ENCODE results near the gene ELAC1. TPM values are rescaled to one million over a fixed set of nuclear protein-coding genes. Genes with fewer than 3 reads are reported as not detected.

ELAC1 gene
- polyA plus RNA-seq, 2 of the 4 experiments (the other 2 are of a cell fraction): 4.2 to 6.6 TPM

DNA sequence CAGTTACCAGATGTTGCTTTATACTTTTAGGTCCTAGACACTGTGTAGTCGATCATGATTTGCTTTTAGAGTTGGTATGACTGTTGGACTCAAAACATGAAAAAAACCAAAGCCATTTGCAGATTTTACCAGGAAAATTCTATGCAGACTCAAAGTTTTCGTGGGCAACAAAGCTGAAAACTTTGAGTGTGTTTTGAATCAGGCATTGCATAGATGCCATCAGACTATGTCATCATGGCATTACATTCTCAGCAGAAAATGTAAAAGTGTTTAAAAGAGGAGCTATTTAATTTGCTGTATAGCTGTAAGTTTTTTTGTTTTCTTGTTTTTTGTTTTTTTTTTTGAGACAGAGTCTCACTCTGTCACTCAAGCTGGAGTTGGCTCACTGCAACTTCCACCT is 43.5 kb upstream of the ELAC1 start:
- Histone ChIP-seq H3K4me2 (no peak overlapping the region), H3K27ac (no peak overlapping the region), H3K4me3 (no peak overlapping the region), H3K4me1 (no peaks in the 10 kb centered on the region), H3K9me3 (no peaks in the 10 kb centered on the region)
- POLR2A ChIA-PET: no interaction called here
- ATAC-seq (no peak), FAIRE-seq (no peak), DNase-seq (ENCODE audit: low read depth in 1 of 2, low spot score in 1 of 2) (no peak)
- CTCF ChIA-PET: no interaction called here
- 90% methylated on average over 2 of the region's 2 CpGs for WGBS (ENCODE audit: missing lambda C conversion rate)
- TF ChIP-seq EHF (CRISPR knock-in tag; IDR thresholded peaks at IDR 0.05): no peak
- TF ChIP-seq JUN (IDR thresholded peaks at IDR 0.05): no peak
- TF ChIP-seq, protein P1, sequence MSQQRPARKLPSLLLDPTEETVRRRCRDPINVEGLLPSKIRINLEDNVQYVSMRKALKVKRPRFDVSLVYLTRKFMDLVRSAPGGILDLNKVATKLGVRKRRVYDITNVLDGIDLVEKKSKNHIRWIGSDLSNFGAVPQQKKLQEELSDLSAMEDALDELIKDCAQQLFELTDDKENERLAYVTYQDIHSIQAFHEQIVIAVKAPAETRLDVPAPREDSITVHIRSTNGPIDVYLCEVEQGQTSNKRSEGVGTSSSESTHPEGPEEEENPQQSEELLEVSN (IDR thresholded peaks at IDR 0.05; ENCODE audit: borderline replicate concordance, low read depth): no peak
- no peak for TF ChIP-seq CHD2 (IDR thresholded peaks at IDR 0.05; ENCODE audit: low read length, partially characterized antibody)
- TF ChIP-seq, protein P2, sequence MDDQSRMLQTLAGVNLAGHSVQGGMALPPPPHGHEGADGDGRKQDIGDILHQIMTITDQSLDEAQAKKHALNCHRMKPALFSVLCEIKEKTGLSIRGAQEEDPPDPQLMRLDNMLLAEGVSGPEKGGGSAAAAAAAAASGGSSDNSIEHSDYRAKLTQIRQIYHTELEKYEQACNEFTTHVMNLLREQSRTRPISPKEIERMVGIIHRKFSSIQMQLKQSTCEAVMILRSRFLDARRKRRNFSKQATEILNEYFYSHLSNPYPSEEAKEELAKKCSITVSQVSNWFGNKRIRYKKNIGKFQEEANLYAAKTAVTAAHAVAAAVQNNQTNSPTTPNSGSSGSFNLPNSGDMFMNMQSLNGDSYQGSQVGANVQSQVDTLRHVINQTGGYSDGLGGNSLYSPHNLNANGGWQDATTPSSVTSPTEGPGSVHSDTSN (IDR thresholded peaks at IDR 0.05): no peak
- TF ChIP-seq, protein P3, sequence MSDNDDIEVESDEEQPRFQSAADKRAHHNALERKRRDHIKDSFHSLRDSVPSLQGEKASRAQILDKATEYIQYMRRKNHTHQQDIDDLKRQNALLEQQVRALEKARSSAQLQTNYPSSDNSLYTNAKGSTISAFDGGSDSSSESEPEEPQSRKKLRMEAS (IDR thresholded peaks at IDR 0.05): no peak
- no peak for TF ChIP-seq CBX2 (IDR thresholded peaks at IDR 0.05; ENCODE audit: borderline replicate concordance, low read depth)
- no peak for TF ChIP-seq CEBPB (IDR thresholded peaks at IDR 0.05)
- TF ChIP-seq, protein P4, sequence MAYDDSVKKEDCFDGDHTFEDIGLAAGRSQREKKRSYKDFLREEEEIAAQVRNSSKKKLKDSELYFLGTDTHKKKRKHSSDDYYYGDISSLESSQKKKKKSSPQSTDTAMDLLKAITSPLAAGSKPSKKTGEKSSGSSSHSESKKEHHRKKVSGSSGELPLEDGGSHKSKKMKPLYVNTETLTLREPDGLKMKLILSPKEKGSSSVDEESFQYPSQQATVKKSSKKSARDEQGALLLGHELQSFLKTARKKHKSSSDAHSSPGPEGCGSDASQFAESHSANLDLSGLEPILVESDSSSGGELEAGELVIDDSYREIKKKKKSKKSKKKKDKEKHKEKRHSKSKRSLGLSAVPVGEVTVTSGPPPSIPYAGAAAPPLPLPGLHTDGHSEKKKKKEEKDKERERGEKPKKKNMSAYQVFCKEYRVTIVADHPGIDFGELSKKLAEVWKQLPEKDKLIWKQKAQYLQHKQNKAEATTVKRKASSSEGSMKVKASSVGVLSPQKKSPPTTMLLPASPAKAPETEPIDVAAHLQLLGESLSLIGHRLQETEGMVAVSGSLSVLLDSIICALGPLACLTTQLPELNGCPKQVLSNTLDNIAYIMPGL (CRISPR knock-in tag; IDR thresholded peaks at IDR 0.05; ENCODE audit: borderline replicate concordance): no peak
- TF ChIP-seq, protein P5, sequence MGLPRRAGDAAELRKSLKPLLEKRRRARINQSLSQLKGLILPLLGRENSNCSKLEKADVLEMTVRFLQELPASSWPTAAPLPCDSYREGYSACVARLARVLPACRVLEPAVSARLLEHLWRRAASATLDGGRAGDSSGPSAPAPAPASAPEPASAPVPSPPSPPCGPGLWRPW (IDR thresholded peaks at IDR 0.05): no peak
- TF ChIP-seq RAD21 (conservative IDR thresholded peaks at IDR 0.05 in 1 of 2, IDR thresholded peaks at IDR 0.05 in 1 of 2): no peak
- no peak for TF ChIP-seq FOXS1 (CRISPR knock-in tag; IDR thresholded peaks at IDR 0.05)
- TF ChIP-seq MAZ (IDR thresholded peaks at IDR 0.05; ENCODE audit: borderline replicate concordance, low read depth, low read length): no peak
- no peak for TF ChIP-seq HOXB5 (CRISPR knock-in tag; IDR thresholded peaks at IDR 0.05)
- TF ChIP-seq RARB (CRISPR knock-in tag; IDR thresholded peaks at IDR 0.05): no peak
- TF ChIP-seq BHLHE40 (IDR thresholded peaks at IDR 0.05; ENCODE audit: low read depth, low read length): no peak
- TF ChIP-seq FOSB (CRISPR knock-in tag; IDR thresholded peaks at IDR 0.05): no peak
- TF ChIP-seq, protein P6, sequence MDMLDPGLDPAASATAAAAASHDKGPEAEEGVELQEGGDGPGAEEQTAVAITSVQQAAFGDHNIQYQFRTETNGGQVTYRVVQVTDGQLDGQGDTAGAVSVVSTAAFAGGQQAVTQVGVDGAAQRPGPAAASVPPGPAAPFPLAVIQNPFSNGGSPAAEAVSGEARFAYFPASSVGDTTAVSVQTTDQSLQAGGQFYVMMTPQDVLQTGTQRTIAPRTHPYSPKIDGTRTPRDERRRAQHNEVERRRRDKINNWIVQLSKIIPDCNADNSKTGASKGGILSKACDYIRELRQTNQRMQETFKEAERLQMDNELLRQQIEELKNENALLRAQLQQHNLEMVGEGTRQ (IDR thresholded peaks at IDR 0.05): no peak
- TF ChIP-seq RCOR1 (IDR thresholded peaks at IDR 0.05; ENCODE audit: low read depth, low read length): no peak

DNA sequence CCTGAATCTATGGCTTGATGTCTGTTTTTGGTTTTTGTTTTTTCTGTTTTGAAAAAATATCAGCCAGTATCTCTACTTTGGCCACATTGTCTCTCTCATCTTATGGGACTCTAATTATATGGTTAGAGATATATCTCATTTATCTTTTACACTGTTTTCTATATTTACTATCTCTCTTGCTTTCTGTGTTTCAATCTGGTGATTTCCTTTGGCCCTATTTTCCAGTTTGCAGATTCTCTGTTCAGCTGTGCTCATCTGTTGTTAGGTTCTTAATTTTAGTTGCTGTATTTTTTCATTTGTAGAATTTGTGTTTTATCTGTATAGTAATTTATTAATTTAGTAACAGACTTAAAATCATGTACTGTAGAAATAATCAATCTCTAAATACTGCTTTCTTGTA is 41.3 kb upstream of the ELAC1 start:
- ChIA-PET CTCF (no interaction called here), POLR2A (interaction anchor here (0.5 kb wide), 1 partner anchor 688 kb away, joined by 4 read pairs; no protein-coding TSS in a partner anchor)
- no peak for DNase-seq (ENCODE audit: low read depth in 1 of 2, low spot score in 1 of 2)
- Histone ChIP-seq H3K9me3 (no peaks in the 10 kb centered on the region), H3K4me2 (no peak overlapping the region), H3K4me1 (no peaks in the 10 kb centered on the region), H3K27ac (no peak overlapping the region), H3K4me3 (no peak overlapping the region)
- no peak for FAIRE-seq
- ATAC-seq: no peak
- TF ChIP-seq NFE2L2 (conservative IDR thresholded peaks at IDR 0.05; ENCODE audit: low read length) (no peak), ESRRA (IDR thresholded peaks at IDR 0.05; ENCODE audit: borderline replicate concordance, low read length) (no peak), EHF (CRISPR knock-in tag; IDR thresholded peaks at IDR 0.05) (no peak), SREBF2 (IDR thresholded peaks at IDR 0.05) (no peak), KDM1A (IDR thresholded peaks at IDR 0.05; ENCODE audit: low read depth) (no peak), TP53 (CRISPR knock-in tag; IDR thresholded peaks at IDR 0.05) (no peak), NPAS2 (CRISPR knock-in tag; IDR thresholded peaks at IDR 0.05; ENCODE audit: borderline replicate concordance) (no peak), TFCP2L1 (CRISPR knock-in tag; IDR thresholded peaks at IDR 0.05) (no peak), HOXB5 (CRISPR knock-in tag; IDR thresholded peaks at IDR 0.05) (no peak), ZFP36 (IDR thresholded peaks at IDR 0.05; ENCODE audit: borderline replicate concordance, partially characterized antibody) (no peak), RAD21 (conservative IDR thresholded peaks at IDR 0.05 in 1 of 2, IDR thresholded peaks at IDR 0.05 in 1 of 2) (no peak), HOXB13 (CRISPR knock-in tag; IDR thresholded peaks at IDR 0.05; ENCODE audit: low read depth) (no peak), EHMT2 (IDR thresholded peaks at IDR 0.05; ENCODE audit: low read depth) (no peak), CEBPB (IDR thresholded peaks at IDR 0.05) (no peak), JUNB (IDR thresholded peaks at IDR 0.05) (no peak), FOSB (CRISPR knock-in tag; IDR thresholded peaks at IDR 0.05) (no peak)
- TF ChIP-seq, protein P3 (IDR thresholded peaks at IDR 0.05): no peak
- TF ChIP-seq, protein P7, sequence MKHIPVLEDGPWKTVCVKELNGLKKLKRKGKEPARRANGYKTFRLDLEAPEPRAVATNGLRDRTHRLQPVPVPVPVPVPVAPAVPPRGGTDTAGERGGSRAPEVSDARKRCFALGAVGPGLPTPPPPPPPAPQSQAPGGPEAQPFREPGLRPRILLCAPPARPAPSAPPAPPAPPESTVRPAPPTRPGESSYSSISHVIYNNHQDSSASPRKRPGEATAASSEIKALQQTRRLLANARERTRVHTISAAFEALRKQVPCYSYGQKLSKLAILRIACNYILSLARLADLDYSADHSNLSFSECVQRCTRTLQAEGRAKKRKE (CRISPR knock-in tag; IDR thresholded peaks at IDR 0.05; ENCODE audit: low read depth): no peak
- TF ChIP-seq, protein P6 (IDR thresholded peaks at IDR 0.05): no peak

Data from A549 (cell line).